ENCODE data around the gene MCCC1. TPM values are rescaled to one million over a fixed set of nuclear protein-coding genes. Genes with fewer than 3 reads are reported as not detected.
A peak's percentile ranks its signal among the peaks of the same experiment; 100 is the strongest.
"Not testable (repeated sequence)": the region's sequence is repeated elsewhere in the genome, so short reads cannot be mapped to it uniquely, and the experiment has no call there.

Gene MCCC1
- total RNA-seq, 1 experiment from 2014 or later, result 7.7 TPM

GRCh38 chr3:183069086-183069485, 30.2 kb downstream of the MCCC1 start:
- in situ Hi-C loops (cut with HindIII; ENCODE audit: low pct_unique_long_range_greater_than_20kb, low sequenced_read_pairs), result no loop called here

DNA sequence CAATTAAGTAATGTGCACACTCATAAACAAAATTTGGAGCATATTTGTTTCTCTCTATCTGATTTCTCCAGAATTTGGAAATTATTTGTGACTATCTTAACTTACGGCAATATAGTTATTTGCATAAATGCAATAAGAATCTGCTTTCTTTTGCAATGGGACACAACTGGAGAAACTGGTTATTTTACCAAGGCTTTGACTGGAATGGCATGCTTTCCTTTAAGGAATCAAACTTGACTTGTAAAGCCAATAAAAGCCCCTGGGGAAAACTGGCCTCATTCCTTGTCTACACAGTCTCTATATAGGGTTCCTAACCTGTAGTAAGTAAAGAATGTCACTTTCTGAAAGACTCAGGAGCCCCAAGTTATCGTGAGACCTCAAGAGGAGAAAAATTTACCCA, 32.4 kb downstream of the MCCC1 start:
- in situ Hi-C loops (cut with HindIII; ENCODE audit: low pct_unique_long_range_greater_than_20kb, low sequenced_read_pairs), result not testable (repeated sequence)

More at GRCh38 chr3:183069086-183069485, 30.2 kb downstream of the MCCC1 start:
- no peak for DNase-seq (ENCODE audit: low read depth)

DNA sequence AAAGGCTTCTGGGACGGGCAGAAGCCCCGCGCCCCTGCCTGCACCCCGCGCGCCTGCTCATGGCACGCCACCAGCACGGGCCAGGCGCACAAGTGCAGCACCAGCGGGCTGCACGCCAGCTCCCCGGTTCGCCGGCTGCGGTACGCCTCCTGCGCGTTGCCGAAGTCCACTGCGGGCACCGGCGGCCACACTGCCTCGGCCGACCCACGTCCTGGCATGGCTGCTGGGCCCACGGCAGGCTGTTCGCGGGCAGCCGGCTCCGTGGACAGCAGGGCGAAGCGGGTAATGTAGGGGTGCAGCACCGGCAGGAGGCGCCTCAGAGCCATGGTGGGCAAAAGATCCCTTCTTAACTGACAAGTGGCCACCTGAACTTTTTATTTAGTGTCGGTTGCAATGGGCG, 34.8 kb downstream of the MCCC1 start:
- DNase-seq (ENCODE audit: low read depth), result no peak
- in situ Hi-C loops (cut with HindIII; ENCODE audit: low pct_unique_long_range_greater_than_20kb, low sequenced_read_pairs), result no loop called here

More for the DNA sequence above, 32.4 kb downstream of the MCCC1 start:
- not testable (repeated sequence) for DNase-seq (ENCODE audit: low read depth)

- in situ Hi-C loops (cut with HindIII; ENCODE audit: low pct_unique_long_range_greater_than_20kb, low sequenced_read_pairs), result no loop called here
- DNase-seq (ENCODE audit: low read depth), result no peak
Measured at GRCh38 chr3:183061391-183062172, 37.7 kb downstream of the MCCC1 start.

- in situ Hi-C loops (cut with HindIII; ENCODE audit: low pct_unique_long_range_greater_than_20kb, low sequenced_read_pairs), result no loop called here
- no peak for DNase-seq (ENCODE audit: low read depth)
Measured at GRCh38 chr3:183058351-183058750, 40.9 kb downstream of the MCCC1 start.

GRCh38 chr3:183050706-183051105, 48.6 kb downstream of the MCCC1 start:
- in situ Hi-C loops (cut with HindIII; ENCODE audit: low pct_unique_long_range_greater_than_20kb, low sequenced_read_pairs), result no loop called here
- DNase-seq (ENCODE audit: low read depth), result no peak

GRCh38 chr3:183046883-183047282, 52.4 kb downstream of the MCCC1 start:
- DNase-seq (ENCODE audit: low read depth), result no peak
- in situ Hi-C loops (cut with HindIII; ENCODE audit: low pct_unique_long_range_greater_than_20kb, low sequenced_read_pairs), result no loop called here

GRCh38 chr3:183044547-183045229, 54.6 kb downstream of the MCCC1 start:
- in situ Hi-C loops (cut with HindIII; ENCODE audit: low pct_unique_long_range_greater_than_20kb, low sequenced_read_pairs), result no loop called here
- no peak for DNase-seq (ENCODE audit: low read depth)

DNA sequence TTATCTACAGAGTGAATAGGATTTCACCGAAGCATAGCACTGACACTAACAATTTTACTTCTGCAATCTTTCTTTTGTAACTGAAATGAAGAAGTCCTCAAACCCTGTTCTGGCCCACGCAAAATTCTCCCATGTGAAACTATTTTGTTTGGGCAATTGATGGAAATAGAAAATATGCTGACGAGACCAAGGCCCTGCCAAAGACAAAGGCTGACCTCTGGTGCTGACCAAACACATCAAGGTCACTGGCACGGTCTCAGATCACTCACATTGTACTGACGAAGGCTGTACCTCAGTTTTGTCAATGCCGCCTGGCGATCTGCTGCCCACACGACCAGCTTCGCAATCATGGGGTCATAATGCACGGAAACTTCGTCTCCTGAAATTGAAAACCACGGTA, 60.5 kb downstream of the MCCC1 start:
- in situ Hi-C loops (cut with HindIII; ENCODE audit: low pct_unique_long_range_greater_than_20kb, low sequenced_read_pairs), result no loop called here
- DNase-seq (ENCODE audit: low read depth), result no peak

- in situ Hi-C loops (cut with HindIII; ENCODE audit: low pct_unique_long_range_greater_than_20kb, low sequenced_read_pairs), result no loop called here
- peak; percentile 55 for DNase-seq (ENCODE audit: low read depth)
Measured at GRCh38 chr3:183038221-183038620, 61.1 kb downstream of the MCCC1 start.

DNA sequence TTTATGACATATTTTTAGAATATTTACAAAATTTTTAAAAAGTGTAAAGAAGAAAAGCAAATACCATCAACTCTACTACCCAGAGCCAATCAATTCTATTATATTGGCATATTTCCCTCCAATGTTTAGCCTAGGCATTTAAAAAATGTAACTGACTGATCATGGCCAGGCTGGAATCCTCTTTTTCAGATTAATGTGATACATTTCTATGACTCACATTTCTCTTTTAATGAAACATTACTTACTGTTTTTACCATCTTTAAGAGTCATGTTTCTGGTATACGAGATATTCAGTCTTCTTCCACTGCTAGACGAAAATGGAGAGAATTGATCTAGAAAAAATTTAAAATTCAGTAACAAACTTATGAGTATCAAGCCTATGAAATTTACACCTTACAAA, 65.5 kb downstream of the MCCC1 start:
- in situ Hi-C loops (cut with HindIII; ENCODE audit: low pct_unique_long_range_greater_than_20kb, low sequenced_read_pairs), result no loop called here
- DNase-seq (ENCODE audit: low read depth), result no peak

DNA sequence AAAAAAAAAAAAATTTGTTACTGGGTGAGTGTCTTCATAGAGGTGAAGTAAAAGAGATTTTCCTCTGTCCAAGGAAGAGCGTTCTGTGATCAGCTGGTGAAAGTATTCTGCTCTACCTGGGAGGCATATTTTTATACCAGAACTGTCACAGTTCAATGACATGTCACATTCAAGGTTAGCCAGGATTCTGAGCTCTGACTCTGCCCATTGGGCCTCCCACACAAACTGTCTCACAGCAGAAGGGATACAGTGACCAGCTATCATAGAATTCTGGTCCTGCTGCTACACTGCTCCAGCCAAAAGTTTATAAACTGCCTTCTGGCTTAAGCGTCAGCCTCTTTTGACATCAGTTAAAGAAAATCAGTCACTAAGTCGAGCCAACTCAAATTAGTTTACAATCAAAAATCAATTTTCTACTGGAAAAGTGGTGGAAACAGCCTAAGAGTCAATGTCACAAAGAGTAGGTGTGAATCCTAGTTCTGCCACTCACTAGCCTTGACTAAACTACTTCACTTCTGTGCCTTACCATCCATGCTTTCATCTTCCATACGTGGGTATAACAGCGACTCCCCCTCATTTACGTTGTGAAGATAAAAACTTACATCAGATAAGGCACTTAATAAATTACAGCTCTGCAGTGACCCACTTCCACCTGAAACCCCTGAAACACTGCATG, 66.3 kb downstream of the MCCC1 start:
- in situ Hi-C loops (cut with HindIII; ENCODE audit: low pct_unique_long_range_greater_than_20kb, low sequenced_read_pairs), result no loop called here
- no peak for DNase-seq (ENCODE audit: low read depth)

DNA sequence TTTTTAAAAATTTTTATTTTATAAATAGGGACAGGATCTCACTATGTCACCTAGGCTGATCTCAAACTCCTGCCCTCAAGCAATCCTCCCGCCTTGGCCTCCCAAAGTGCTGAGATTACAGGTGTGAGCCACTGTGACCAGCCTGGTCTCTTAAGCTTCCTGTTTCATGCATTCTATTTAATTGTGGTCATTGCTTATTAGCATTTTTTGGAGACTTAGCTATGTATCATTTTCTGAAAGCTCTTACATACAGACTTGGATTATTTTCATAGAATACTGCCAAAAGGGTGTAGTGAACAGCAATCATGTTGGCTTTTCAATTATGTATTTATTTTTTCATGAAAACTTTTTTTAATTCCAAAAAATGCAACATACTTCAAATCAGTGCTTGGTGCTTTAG, 67.5 kb downstream of the MCCC1 start:
- in situ Hi-C loops (cut with HindIII; ENCODE audit: low pct_unique_long_range_greater_than_20kb, low sequenced_read_pairs), result no loop called here
- no peak for DNase-seq (ENCODE audit: low read depth)

- DNase-seq (ENCODE audit: low read depth), result no peak
- in situ Hi-C loops (cut with HindIII; ENCODE audit: low pct_unique_long_range_greater_than_20kb, low sequenced_read_pairs), result no loop called here
Measured at GRCh38 chr3:183028416-183028815, 70.9 kb downstream of the MCCC1 start.

DNA sequence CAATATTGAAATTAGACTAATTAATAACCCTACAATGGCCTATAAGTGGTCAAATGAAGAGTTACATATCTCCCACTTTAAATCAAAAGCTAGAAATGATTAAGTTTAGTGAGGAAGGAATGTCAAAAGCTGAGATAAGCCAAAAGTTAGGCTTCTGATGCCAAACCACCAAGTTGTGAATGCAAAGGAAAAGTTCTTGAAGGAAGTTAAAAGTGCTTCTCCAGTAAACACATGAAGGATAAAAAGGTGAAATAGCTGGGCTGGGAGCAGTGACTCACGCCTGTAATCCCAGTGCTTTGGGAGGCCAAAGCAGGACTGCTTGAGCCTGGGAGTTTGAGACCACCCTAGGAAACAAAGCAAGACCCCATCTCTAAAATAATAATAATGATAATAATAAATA, 72.0 kb downstream of the MCCC1 start:
- no peak for DNase-seq (ENCODE audit: low read depth)
- in situ Hi-C loops (cut with HindIII; ENCODE audit: low pct_unique_long_range_greater_than_20kb, low sequenced_read_pairs), result no loop called here

GRCh38 chr3:183022936-183023516, 76.3 kb downstream of the MCCC1 start:
- in situ Hi-C loops (cut with HindIII; ENCODE audit: low pct_unique_long_range_greater_than_20kb, low sequenced_read_pairs), result no loop called here
- no peak for DNase-seq (ENCODE audit: low read depth)

- no peak for DNase-seq (ENCODE audit: low read depth)
- in situ Hi-C loops (cut with HindIII; ENCODE audit: low pct_unique_long_range_greater_than_20kb, low sequenced_read_pairs), result no loop called here
Measured at GRCh38 chr3:183018421-183019192, 80.7 kb downstream of the MCCC1 start.

- no peak for DNase-seq (ENCODE audit: low read depth)
- in situ Hi-C loops (cut with HindIII; ENCODE audit: low pct_unique_long_range_greater_than_20kb, low sequenced_read_pairs), result no loop called here
Measured at GRCh38 chr3:183015185-183015584, 84.1 kb downstream of the MCCC1 start.
